Stomach (tissue), 4 donors: ENCODE results near the gene PRAC2.

Experiments
- EP300 ChIP-seq: sonication (generic); formaldehyde crosslinking; IDR thresholded peaks from one replicate; pipeline ENCODE4 v1.6.1; 2017; ENCODE audit warnings: antibody characterized with exemption
- POLR2A ChIP-seq, 4 donors: fragments of 450-650 bp; IDR thresholded peaks; one replicate each; pipeline ENCODE4 v1.6.1; 2016; ENCODE audit warnings: antibody characterized with exemption in 4 of 4, control low read depth in 2 of 4, mild to moderate bottlenecking in 1 of 4, moderate library complexity in 1 of 4
- TF ChIP-seq, protein P1 (sequence below), 7 experiments: fragments of 450-650 bp in 4 of 7; fragments of 200-600 bp in 3 of 7; sonication (generic) in 3 of 7; IDR thresholded peaks; one replicate each; pipeline ENCODE4 v1.5.1; 2016 to 2019; ENCODE audit warnings: antibody characterized with exemption in 7 of 7, control low read depth in 2 of 7, mild to moderate bottlenecking in 1 of 7

- TF ChIP-seq POLR2A (IDR thresholded peaks at IDR 0.05) = no peak
- TF ChIP-seq, protein P1, sequence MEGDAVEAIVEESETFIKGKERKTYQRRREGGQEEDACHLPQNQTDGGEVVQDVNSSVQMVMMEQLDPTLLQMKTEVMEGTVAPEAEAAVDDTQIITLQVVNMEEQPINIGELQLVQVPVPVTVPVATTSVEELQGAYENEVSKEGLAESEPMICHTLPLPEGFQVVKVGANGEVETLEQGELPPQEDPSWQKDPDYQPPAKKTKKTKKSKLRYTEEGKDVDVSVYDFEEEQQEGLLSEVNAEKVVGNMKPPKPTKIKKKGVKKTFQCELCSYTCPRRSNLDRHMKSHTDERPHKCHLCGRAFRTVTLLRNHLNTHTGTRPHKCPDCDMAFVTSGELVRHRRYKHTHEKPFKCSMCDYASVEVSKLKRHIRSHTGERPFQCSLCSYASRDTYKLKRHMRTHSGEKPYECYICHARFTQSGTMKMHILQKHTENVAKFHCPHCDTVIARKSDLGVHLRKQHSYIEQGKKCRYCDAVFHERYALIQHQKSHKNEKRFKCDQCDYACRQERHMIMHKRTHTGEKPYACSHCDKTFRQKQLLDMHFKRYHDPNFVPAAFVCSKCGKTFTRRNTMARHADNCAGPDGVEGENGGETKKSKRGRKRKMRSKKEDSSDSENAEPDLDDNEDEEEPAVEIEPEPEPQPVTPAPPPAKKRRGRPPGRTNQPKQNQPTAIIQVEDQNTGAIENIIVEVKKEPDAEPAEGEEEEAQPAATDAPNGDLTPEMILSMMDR (IDR thresholded peaks at IDR 0.05) = no peak
- no peak for TF ChIP-seq EP300
Measured at GRCh38 chr17:48740537-48740936, 17.6 kb downstream of the PRAC2 start.
